HepG2 (cell line): ENCODE results near the gene PEAK1. TPM values are rescaled to one million over a fixed set of nuclear protein-coding genes. Genes with fewer than 3 reads are reported as not detected.

Experiments
- ARID5B ChIP-seq: IDR thresholded peaks from 2 replicates; pipeline ENCODE4 v1.4.0; 2020; ENCODE audit warnings: mild to moderate bottlenecking, missing genetic modification reagents
- BRCA1 ChIP-seq: sonication (generic); formaldehyde crosslinking; IDR thresholded peaks from 2 replicates; pipeline ENCODE4 v1.4.0; 2020; ENCODE audit warnings: missing genetic modification reagents
- CHD2 ChIP-seq: IDR thresholded peaks from 2 replicates; pipeline ENCODE4 v1.6.1; 2011; ENCODE audit warnings: low read depth, low read length, improper control_type of control experiment
- FOXP1 ChIP-seq, 2 experiments: fragments of 450-650 bp in 1 of 2; IDR thresholded peaks; 2 replicates each; pipeline ENCODE4 v1.6.1; 2017 to 2018; ENCODE audit warnings: antibody characterized with exemption in 1 of 2
- GFI1 ChIP-seq: sonication (generic); formaldehyde crosslinking; IDR thresholded peaks from 2 replicates; pipeline ENCODE4 v1.5.0; 2020; ENCODE audit warnings: missing genetic modification reagents, mild to moderate bottlenecking, borderline replicate concordance
- HDAC2 ChIP-seq: sonication (generic); formaldehyde crosslinking; IDR thresholded peaks from 2 replicates; pipeline ENCODE4 v1.4.0; 2020; ENCODE audit warnings: missing genetic modification reagents
- MBNL3 ChIP-seq: fragments of 250-450 bp; sonication (Bioruptor Pico); conservative IDR thresholded peaks from 2 replicates; pipeline ENCODE4 v1.8.0; 2022; ENCODE audit warnings: mild to moderate bottlenecking, inconsistent platforms
- MIXL1 ChIP-seq: IDR thresholded peaks from 2 replicates; pipeline ENCODE4 v1.6.1; 2016
- NAIF1 ChIP-seq: sonication (generic); formaldehyde crosslinking; IDR thresholded peaks from 2 replicates; pipeline ENCODE4 v1.5.0; 2020; ENCODE audit warnings: mild to moderate bottlenecking, missing genetic modification reagents, borderline replicate concordance
- NFE2L1 ChIP-seq: sonication (generic); formaldehyde crosslinking; IDR thresholded peaks from 2 replicates; pipeline ENCODE4 v1.4.0; 2020; ENCODE audit warnings: missing genetic modification reagents, mild to moderate bottlenecking, borderline replicate concordance
- PPARG ChIP-seq: conservative IDR thresholded peaks from 2 replicates; pipeline ENCODE4 v1.6.1; 2016; ENCODE audit warnings: missing biosample characterization, missing genetic modification reagents
- RXRB ChIP-seq: IDR thresholded peaks from 2 replicates; pipeline ENCODE4 v1.6.1; 2016; ENCODE audit warnings: borderline replicate concordance, missing genetic modification reagents, missing compliant biosample characterization
- SP4 ChIP-seq: sonication (generic); formaldehyde crosslinking; IDR thresholded peaks from 2 replicates; pipeline ENCODE4 v1.8.1; 2023; ENCODE audit warnings: mild to moderate bottlenecking, missing genetic modification reagents
- SRF ChIP-seq: IDR thresholded peaks from 2 replicates; pipeline ENCODE4 v1.6.1; 2011; ENCODE audit warnings: mild to moderate bottlenecking, low read depth, low read length, moderate library complexity
- SSRP1 ChIP-seq: IDR thresholded peaks from 2 replicates; pipeline ENCODE4 v1.6.1; 2016; ENCODE audit warnings: control low read depth
- THAP11 ChIP-seq: IDR thresholded peaks from 2 replicates; pipeline ENCODE4 v1.6.1; 2016; ENCODE audit warnings: missing biosample characterization, missing genetic modification reagents
- ZBTB43 ChIP-seq: sonication (generic); formaldehyde crosslinking; conservative IDR thresholded peaks from 2 replicates; pipeline ENCODE4 v1.4.0; 2020; ENCODE audit warnings: missing genetic modification reagents
- ZMYM2 ChIP-seq: sonication (generic); formaldehyde crosslinking; IDR thresholded peaks from 2 replicates; pipeline ENCODE4 v1.8.0; 2022; ENCODE audit warnings: mild to moderate bottlenecking, missing genetic modification reagents
- ZNF382 ChIP-seq: sonication (generic); formaldehyde crosslinking; IDR thresholded peaks from 2 replicates; pipeline ENCODE4 v1.5.0; 2020; ENCODE audit warnings: missing genetic modification reagents, mild to moderate bottlenecking, borderline replicate concordance
- ZNF510 ChIP-seq: sonication (generic); formaldehyde crosslinking; IDR thresholded peaks from 2 replicates; pipeline ENCODE4 v1.4.0; 2020; ENCODE audit warnings: low read depth, mild to moderate bottlenecking, missing genetic modification reagents
- ZNF607 ChIP-seq: sonication (generic); formaldehyde crosslinking; IDR thresholded peaks from 2 replicates; pipeline ENCODE4 v1.5.1; 2020; ENCODE audit warnings: missing genetic modification reagents, mild to moderate bottlenecking, borderline replicate concordance
- ZNF609 ChIP-seq: sonication (generic); formaldehyde crosslinking; IDR thresholded peaks from 2 replicates; pipeline ENCODE4 v1.4.0; 2020; ENCODE audit warnings: mild to moderate bottlenecking, missing genetic modification reagents, borderline replicate concordance
- ZNF724P ChIP-seq: sonication (generic); formaldehyde crosslinking; IDR thresholded peaks from 2 replicates; pipeline ENCODE4 v1.8.0; 2022; ENCODE audit warnings: missing genetic modification reagents, borderline replicate concordance
- polyA plus RNA-seq, 8 experiments: library from polyadenylated mRNA; depleted of rRNA in 3 of 8; stranded (reverse) in 7 of 8; unstranded in 1 of 8; fragments of >200 nt; fragmentation: Illumina TruSeq in 4 of 8; extraction: Trizol in 4 of 8; gene quantifications; 2 replicates each; pipeline versions ENCODE4 v1.2.1 to v1.2.3, GENCODE V29; 2011 to 2016; ENCODE audit warnings: low read depth in 4 of 8, missing spikeins in 1 of 8, mixed read lengths in 1 of 8; ENCODE audit not compliant: insufficient read depth in 1 of 8
- total RNA-seq, 5 experiments: library from RNA; depleted of rRNA; stranded (reverse); fragments of >200 nt; fragmentation: Illumina TruSeq; extraction: Trizol; gene quantifications; 2 replicates each; pipeline ENCODE4 v1.2.3, GENCODE V29; 2016; ENCODE audit warnings: low read depth in 1 of 5

The PEAK1 gene
- total and polyA plus RNA-seq, 2 of the 13 experiments (the other 11 are each of a cell fraction or from before 2014, with no cell fraction given): 6.0 to 6.6 TPM

- TF ChIP-seq RXRB (CRISPR knock-in tag): no peak
- no peak for TF ChIP-seq SSRP1 (CRISPR knock-in tag)
- no peak for TF ChIP-seq FOXP1 (IDR thresholded peaks at IDR 0.05)
- peak; percentile 72; the same call in 1 of the 2 replicates for TF ChIP-seq FOXP1 (CRISPR knock-in tag; IDR thresholded peaks at IDR 0.05)
- no peak for TF ChIP-seq ZNF607 (CRISPR knock-in tag)
- TF ChIP-seq ZNF724P (CRISPR knock-in tag): no peak
- no peak for TF ChIP-seq SP4 (CRISPR knock-in tag)
- peak; percentile 52; the same call in 1 of the 2 replicates for TF ChIP-seq ARID5B (CRISPR knock-in tag)
- no peak for TF ChIP-seq ZMYM2 (CRISPR knock-in tag)
- no peak for TF ChIP-seq SRF
- TF ChIP-seq NFE2L1 (CRISPR knock-in tag): no peak
- no peak for TF ChIP-seq CHD2
- TF ChIP-seq BRCA1 (CRISPR knock-in tag): no peak
- peak; percentile 61; the same call in 1 of the 2 replicates for TF ChIP-seq GFI1
- TF ChIP-seq ZNF510: no peak
- peak; percentile 56; the same call in 1 of the 2 replicates for TF ChIP-seq MIXL1 (CRISPR knock-in tag)
- no peak for TF ChIP-seq THAP11 (CRISPR knock-in tag)
- TF ChIP-seq ZNF382 (CRISPR knock-in tag): no peak
- TF ChIP-seq PPARG: peak; percentile 71; the same call in 1 of the 2 replicates
- TF ChIP-seq ZNF609 (CRISPR knock-in tag): peak; percentile 87
- TF ChIP-seq NAIF1 (CRISPR knock-in tag): no peak
- TF ChIP-seq HDAC2 (CRISPR knock-in tag): peak; percentile 37; the same call in 1 of the 2 replicates
- TF ChIP-seq MBNL3: no peak
- peak; percentile 75; the same call in 1 of the 2 replicates for TF ChIP-seq ZBTB43
Observed at GRCh38 chr15:77224352-77224751, 195.6 kb downstream of the PEAK1 start (continued).
